Spleen (tissue), 11 donors: ENCODE results near the gene PROKR2. TPM values are rescaled to one million over a fixed set of nuclear protein-coding genes. Genes with fewer than 3 reads are reported as not detected.

Source experiments
- polyA plus RNA-seq, 3 donors: library from polyadenylated mRNA; stranded (reverse); fragments of 200-250 nt; gene quantifications; one replicate each; pipeline ENCODE4 v1.2.1, GENCODE V29; 2013
- small RNA-seq, 4 donors: library from RNA; depleted of rRNA; stranded (forward); fragments of <200 nt; gene quantifications; one replicate each; pipeline ENCODE3, GENCODE V24; 2016
- total RNA-seq, 7 donors: library from RNA; depleted of rRNA in 3 of 7; stranded (reverse); fragments of >200 nt in 3 of 7; fragmentation: NEBNext Ultra II Directional in 4 of 7; extraction: Animal tissue kit (Norgen Biotek cat#: 25700) in 4 of 7; gene quantifications; one replicate each; pipeline versions ENCODE4 v1.1.0 to v1.2.1, GENCODE V29; 2016 to 2021
- donor health status: healthy with polysubstance abuse.
- donor health status: DM: no; HTN: no; CAD: no; lungs with moderate emphysema.
- donor health status: DM: no; HTN: no; CAD: no.
- donor health status: Bipolar disorder and iron deficiency.
- donor health status: healthy.
- donor health status: DM: no; HTN: no; CAD: no.
- donor health status: DM: yes; HTN: yes; CAD: no.

PROKR2 gene
- total and polyA plus RNA-seq, 10 donors = 0.30 TPM; not detected in 9

Small RNA genes lying within 50 kb of the gene (small RNA-seq; reads per million reads assigned to genes)
- gene RNA5-8SP7 = 0 reads per million in 4 donors

Other genes starting within 250 kb of the PROKR2 start
- gene TMEM230, start 203.9 kb downstream of the PROKR2 start, total RNA-seq = 10 to 100 TPM; 62.5 to 83.7 (median 75.1) TPM
- 100 to 1,000 TPM; 112 to 131 (median 123) TPM for gene TMEM230, start 203.9 kb downstream of the PROKR2 start, polyA plus RNA-seq
- gene PCNA, start 197.0 kb downstream of the PROKR2 start, total RNA-seq = 10 to 100 TPM; 39.6 to 81.5 (median 45.9) TPM
- gene PCNA, start 197.0 kb downstream of the PROKR2 start, polyA plus RNA-seq = 100 to 1,000 TPM in 1 of 3 donors, 10 to 100 TPM in 2; 45.6 to 106 (median 90.0) TPM
- gene CDS2, start 189.9 kb downstream of the PROKR2 start, total RNA-seq = 10 to 100 TPM; 33.1 to 61.8 (median 45.5) TPM
- gene CDS2, start 189.9 kb downstream of the PROKR2 start, polyA plus RNA-seq = 10 to 100 TPM in 1 of 3 donors, 1 to 10 TPM in 2; 6.9 to 10.7 (median 9.1) TPM